WERI-Rb-1 (cell line): ENCODE measurements around the gene SPA17.
A peak's percentile ranks its signal among the peaks of the same experiment; 100 is the strongest.

Experiments used
- DNase-seq: peaks from one replicate; pipeline ENCODE4 v3.0.0-alpha.2; 2020
- H3K27ac ChIP-seq: fragments of 250-450 bp; sonication (Bioruptor Pico); 2 replicates; pipeline ENCODE4 v1.5.1; 2020; ENCODE audit warnings: mild to moderate bottlenecking, moderate library complexity
- H3K27me3 ChIP-seq: fragments of 250-450 bp; sonication (Bioruptor Pico); 2 replicates; pipeline ENCODE4 v1.5.1; 2021; ENCODE audit warnings: mild to moderate bottlenecking, low read depth, moderate library complexity; ENCODE audit not compliant: insufficient read depth, severe bottlenecking
- H3K36me3 ChIP-seq: fragments of 250-450 bp; sonication (Bioruptor Pico); 2 replicates; pipeline ENCODE4 v1.5.1; 2020; ENCODE audit warnings: mild to moderate bottlenecking, moderate library complexity
- H3K4me3 ChIP-seq: 2 replicates; pipeline ENCODE4 v1.5.1; 2011; ENCODE audit warnings: low read depth, mild to moderate bottlenecking, control low read depth, low read length
- H3K9me3 ChIP-seq: fragments of 250-450 bp; sonication (Bioruptor Pico); 2 replicates; pipeline ENCODE4 v1.5.1; 2021; ENCODE audit warnings: mild to moderate bottlenecking, moderate library complexity; ENCODE audit not compliant: severe bottlenecking
- TF ChIP-seq, protein P1 (sequence below): IDR thresholded peaks from 2 replicates; pipeline ENCODE4 v1.5.1; 2011; ENCODE audit warnings: low read depth, mild to moderate bottlenecking, control low read depth, inconsistent platforms, low read length

SPA17 gene

GRCh38 chr11:124725719-124726105 lies 52.0 kb downstream of the SPA17 start:
- no peaks in the 10 kb centered on the region for H3K27me3 ChIP-seq
- H3K27ac ChIP-seq: no peak overlapping the region
- no peaks in the 10 kb centered on the region for H3K9me3 ChIP-seq

GRCh38 chr11:124727474-124727873 lies 53.8 kb downstream of the SPA17 start:
- DNase-seq: no peak
- TF ChIP-seq, protein P1, sequence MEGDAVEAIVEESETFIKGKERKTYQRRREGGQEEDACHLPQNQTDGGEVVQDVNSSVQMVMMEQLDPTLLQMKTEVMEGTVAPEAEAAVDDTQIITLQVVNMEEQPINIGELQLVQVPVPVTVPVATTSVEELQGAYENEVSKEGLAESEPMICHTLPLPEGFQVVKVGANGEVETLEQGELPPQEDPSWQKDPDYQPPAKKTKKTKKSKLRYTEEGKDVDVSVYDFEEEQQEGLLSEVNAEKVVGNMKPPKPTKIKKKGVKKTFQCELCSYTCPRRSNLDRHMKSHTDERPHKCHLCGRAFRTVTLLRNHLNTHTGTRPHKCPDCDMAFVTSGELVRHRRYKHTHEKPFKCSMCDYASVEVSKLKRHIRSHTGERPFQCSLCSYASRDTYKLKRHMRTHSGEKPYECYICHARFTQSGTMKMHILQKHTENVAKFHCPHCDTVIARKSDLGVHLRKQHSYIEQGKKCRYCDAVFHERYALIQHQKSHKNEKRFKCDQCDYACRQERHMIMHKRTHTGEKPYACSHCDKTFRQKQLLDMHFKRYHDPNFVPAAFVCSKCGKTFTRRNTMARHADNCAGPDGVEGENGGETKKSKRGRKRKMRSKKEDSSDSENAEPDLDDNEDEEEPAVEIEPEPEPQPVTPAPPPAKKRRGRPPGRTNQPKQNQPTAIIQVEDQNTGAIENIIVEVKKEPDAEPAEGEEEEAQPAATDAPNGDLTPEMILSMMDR: no peak
- no peak overlapping the region for H3K27ac ChIP-seq
- no peak overlapping the region for H3K4me3 ChIP-seq
- H3K9me3 ChIP-seq: no peaks in the 10 kb centered on the region
- H3K36me3 ChIP-seq: no peaks in the 10 kb centered on the region
- no peaks in the 10 kb centered on the region for H3K27me3 ChIP-seq

More at GRCh38 chr11:124725719-124726105, 52.0 kb downstream of the SPA17 start:
- H3K36me3 ChIP-seq: no peaks in the 10 kb centered on the region
- DNase-seq: no peak
- no peak overlapping the region for H3K4me3 ChIP-seq
- TF ChIP-seq, protein P1: no peak

- no peak overlapping the region for H3K27ac ChIP-seq
- TF ChIP-seq, protein P1: no peak
Observed at GRCh38 chr11:124728134-124728533, 54.4 kb downstream of the SPA17 start.

DNA sequence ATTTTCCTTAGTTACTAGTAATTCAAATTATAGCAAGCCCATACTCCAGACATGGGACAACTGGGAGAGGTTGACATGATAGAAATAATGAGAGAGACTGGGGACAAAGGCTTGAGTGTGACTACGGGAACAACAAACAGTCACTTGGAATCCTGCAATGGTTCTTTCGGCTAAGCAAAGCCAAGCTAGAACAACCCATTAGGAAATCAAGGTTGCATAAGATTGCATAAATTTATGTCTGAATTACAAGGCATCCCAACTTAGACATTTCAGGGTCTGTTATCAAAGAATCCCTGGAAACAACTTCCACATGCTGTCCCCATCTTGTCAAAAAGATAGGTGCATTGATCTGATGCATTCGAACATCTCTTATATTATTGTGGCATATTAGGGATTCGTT lies 55.9 kb downstream of the SPA17 start:
- TF ChIP-seq, protein P1: no peak
- no peaks in the 10 kb centered on the region for H3K9me3 ChIP-seq
- no peak for DNase-seq
- H3K4me3 ChIP-seq: no peak overlapping the region
- no peaks in the 10 kb centered on the region for H3K36me3 ChIP-seq
- no peak overlapping the region for H3K27ac ChIP-seq
- no peaks in the 10 kb centered on the region for H3K27me3 ChIP-seq

More at GRCh38 chr11:124728134-124728533, 54.4 kb downstream of the SPA17 start:
- no peaks in the 10 kb centered on the region for H3K27me3 ChIP-seq
- H3K36me3 ChIP-seq: no peaks in the 10 kb centered on the region
- no peak for DNase-seq
- H3K4me3 ChIP-seq: no peak overlapping the region
- no peaks in the 10 kb centered on the region for H3K9me3 ChIP-seq

DNA sequence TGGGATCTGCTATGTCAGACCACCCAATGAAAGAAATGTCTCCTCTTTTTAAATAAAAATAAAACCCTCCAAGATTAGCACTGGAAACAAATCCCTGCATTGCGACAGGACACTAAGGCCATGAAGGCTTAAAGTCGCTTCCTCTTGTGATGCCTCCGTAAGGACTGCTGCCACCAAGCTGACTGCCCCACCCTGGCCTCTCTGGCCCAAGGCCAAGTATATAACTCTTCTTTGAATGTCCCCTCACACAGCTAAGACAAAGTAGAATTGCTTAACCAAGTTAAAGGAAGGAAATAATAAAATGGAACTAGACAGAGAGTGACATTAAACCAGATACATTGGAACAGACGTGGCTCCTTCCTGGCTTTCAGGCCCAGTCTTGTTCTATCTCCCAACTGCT lies 58.5 kb downstream of the SPA17 start:
- TF ChIP-seq, protein P1: no peak
- no peak for DNase-seq
- Histone ChIP-seq H3K36me3 (no peaks in the 10 kb centered on the region), H3K27ac (no peak overlapping the region), H3K27me3 (no peaks in the 10 kb centered on the region), H3K9me3 (no peaks in the 10 kb centered on the region), H3K4me3 (no peak overlapping the region)

- peak; percentile 53 for DNase-seq
- H3K4me3 ChIP-seq: no peak overlapping the region
- no peaks in the 10 kb centered on the region for H3K36me3 ChIP-seq
- H3K27me3 ChIP-seq: no peaks in the 10 kb centered on the region
- TF ChIP-seq, protein P1: no peak
- H3K9me3 ChIP-seq: no peaks in the 10 kb centered on the region
- H3K27ac ChIP-seq: no peak overlapping the region
Observed at GRCh38 chr11:124736736-124737135, 63.0 kb downstream of the SPA17 start.
